ENCODE measurements around the gene UBL4A.
A peak's percentile ranks its signal among the peaks of the same experiment; 100 is the strongest.

UBL4A gene

GRCh38 chrX:154495472-154495922 is 9.1 kb upstream of the UBL4A start:
- no peak for TF ChIP-seq Cebpa-rat (IDR thresholded peaks at IDR 0.05)
- Histone ChIP-seq H3K27me3 (peaks cover 57% of the 10 kb centered on the region), H3K9me3 (no peaks in the 10 kb centered on the region), H3K4me2 (no peak overlapping the region), H3K4me1 (peaks cover 12% of the 10 kb centered on the region), H3K27ac (no peak overlapping the region), H3K36me3 (no peaks in the 10 kb centered on the region), H4K20me1 (no peaks in the 10 kb centered on the region), H3K4me3 (no peak overlapping the region), H3K9ac (no peak overlapping the region)

GRCh38 chrX:154494715-154495114 is 8.3 kb upstream of the UBL4A start:
- Histone ChIP-seq H3K27me3 (peaks cover 49% of the 10 kb centered on the region), H3K9me3 (no peaks in the 10 kb centered on the region), H3K9ac (no peak overlapping the region), H4K20me1 (no peaks in the 10 kb centered on the region), H3K4me2 (no peak overlapping the region), H3K27ac (no peak overlapping the region), H3K36me3 (no peaks in the 10 kb centered on the region), H3K4me1 (peaks cover 13% of the 10 kb centered on the region), H3K4me3 (no peak overlapping the region)
- no peak for TF ChIP-seq Cebpa-rat (IDR thresholded peaks at IDR 0.05)

- peak within 1 kb of the TSS; percentile 75 for H3K4me3 ChIP-seq
- peaks cover 25% of the 10 kb centered on the region for H3K4me1 ChIP-seq
- H3K9me3 ChIP-seq: peaks cover 32% of the 10 kb centered on the region
- peak within 1 kb of the TSS; percentile 82 for H3K9ac ChIP-seq
- H3K36me3 ChIP-seq: peaks cover 11% of the 10 kb centered on the region; the same call in 1 of the 2 replicates
- peaks cover 17% of the 10 kb centered on the region for H3K27me3 ChIP-seq
- peak within 1 kb of the TSS; percentile 80 for H3K4me2 ChIP-seq
- H3K27ac ChIP-seq: peak within 1 kb of the TSS; percentile 78
- peaks cover 6% of the 10 kb centered on the region; the same call in 1 of the 2 replicates for H4K20me1 ChIP-seq
- no peak for TF ChIP-seq Cebpa-rat (IDR thresholded peaks at IDR 0.05)
These were observed 4.1 kb upstream of the UBL4A start, which contains the start of gene SLC10A3 for GRCh38 chrX:154490414-154491083. SLC10A3 (minus strand) TSS chrX:154490629; CDS start chrX:154488940, 1,689 bp downstream.

GRCh38 chrX:154490021-154490413 is 3.6 kb upstream of the UBL4A start:
- Histone ChIP-seq H3K9ac (peak overlapping the region; percentile 82), H3K27ac (peak overlapping the region; percentile 78), H3K4me2 (peak overlapping the region; percentile 80), H3K36me3 (peaks cover 14% of the 10 kb centered on the region), H3K27me3 (peaks cover 12% of the 10 kb centered on the region), H3K9me3 (peaks cover 32% of the 10 kb centered on the region), H3K4me3 (peak overlapping the region; percentile 75), H3K4me1 (peaks cover 30% of the 10 kb centered on the region), H4K20me1 (peaks cover 12% of the 10 kb centered on the region)
- no peak for TF ChIP-seq Cebpa-rat (IDR thresholded peaks at IDR 0.05)

- peak overlapping the region; percentile 80 for H3K4me2 ChIP-seq
- H3K9me3 ChIP-seq: peaks cover 32% of the 10 kb centered on the region
- H3K27ac ChIP-seq: no peak overlapping the region
- peaks cover 39% of the 10 kb centered on the region for H3K4me1 ChIP-seq
- peaks cover 23% of the 10 kb centered on the region for H3K36me3 ChIP-seq
- H3K9ac ChIP-seq: no peak overlapping the region
- no peak for TF ChIP-seq Cebpa-rat (IDR thresholded peaks at IDR 0.05)
- peak overlapping the region; percentile 75; the same call in 1 of the 2 replicates for H3K4me3 ChIP-seq
- H4K20me1 ChIP-seq: peaks cover 20% of the 10 kb centered on the region
- H3K27me3 ChIP-seq: peaks cover 7% of the 10 kb centered on the region; the same call in 1 of the 2 replicates
These were observed 2.8 kb upstream of the UBL4A start for GRCh38 chrX:154489182-154489581.

GRCh38 chrX:154488336-154489075 is 2.1 kb upstream of the UBL4A start:
- no peak for TF ChIP-seq Cebpa-rat (IDR thresholded peaks at IDR 0.05)
- peaks cover 32% of the 10 kb centered on the region for H3K9me3 ChIP-seq
- 0 out of 2 replicates have a peak overlapping the region, but pooled peaks have one; percentile 80 for H3K4me2 ChIP-seq
- peaks cover 45% of the 10 kb centered on the region for H3K4me1 ChIP-seq
- peaks cover 14% of the 10 kb centered on the region for H3K27me3 ChIP-seq
- H4K20me1 ChIP-seq: peaks cover 26% of the 10 kb centered on the region
- H3K9ac ChIP-seq: no peak overlapping the region
- H3K27ac ChIP-seq: no peak overlapping the region
- no peak overlapping the region for H3K4me3 ChIP-seq
- peaks cover 29% of the 10 kb centered on the region for H3K36me3 ChIP-seq

GRCh38 chrX:154487518-154488290 is 1.3 kb upstream of the UBL4A start:
- no peak overlapping the region for H3K9ac ChIP-seq
- H3K36me3 ChIP-seq: peaks cover 30% of the 10 kb centered on the region
- peak overlapping the region; percentile 67 for H3K4me2 ChIP-seq
- H3K27ac ChIP-seq: no peak overlapping the region
- peaks cover 34% of the 10 kb centered on the region for H4K20me1 ChIP-seq
- H3K4me3 ChIP-seq: 0 out of 2 replicates have a peak overlapping the region, but pooled peaks have one; percentile 80
- H3K27me3 ChIP-seq: peaks cover 21% of the 10 kb centered on the region
- H3K9me3 ChIP-seq: peaks cover 32% of the 10 kb centered on the region
- H3K4me1 ChIP-seq: peaks cover 53% of the 10 kb centered on the region
- no peak for TF ChIP-seq Cebpa-rat (IDR thresholded peaks at IDR 0.05)

GRCh38 chrX:154486052-154486395 is 391 bp downstream of the UBL4A start:
- Histone ChIP-seq H3K4me2 (peak overlapping the region; percentile 77), H4K20me1 (peaks cover 40% of the 10 kb centered on the region), H3K27ac (peak overlapping the region; percentile 88), H3K36me3 (peaks cover 30% of the 10 kb centered on the region), H3K4me3 (peak overlapping the region; percentile 80), H3K4me1 (peaks cover 56% of the 10 kb centered on the region), H3K9ac (peak overlapping the region; percentile 86), H3K9me3 (peaks cover 32% of the 10 kb centered on the region), H3K27me3 (peaks cover 34% of the 10 kb centered on the region)
- TF ChIP-seq Cebpa-rat (IDR thresholded peaks at IDR 0.05): no peak

Data from BLaER1 (cell line).